HG02610 (cell line): ENCODE results near the gene TOB1.
"Not testable (repeated sequence)": the region's sequence is repeated elsewhere in the genome, so short reads cannot be mapped to it uniquely, and the experiment has no call there.

Experiments
- ATAC-seq: cut with Tn5 transposase; IDR thresholded peaks from one replicate; pipeline ENCODE4 v1.9.1; 2021; ENCODE audit warnings: mild to moderate bottlenecking, moderate library complexity; ENCODE audit not compliant: unreplicated experiment

TOB1 gene

GRCh38 chr17:50898369-50899004 lies 32.3 kb upstream of the TOB1 start:
- ATAC-seq = no peak

- not testable (repeated sequence) for ATAC-seq
Observed at GRCh38 chr17:50894513-50894912, 28.4 kb upstream of the TOB1 start.

- no peak for ATAC-seq
Observed at GRCh38 chr17:50893183-50893993, 27.2 kb upstream of the TOB1 start.

GRCh38 chr17:50892101-50892776 lies 26.1 kb upstream of the TOB1 start:
- no peak for ATAC-seq

- no peak for ATAC-seq
Observed at GRCh38 chr17:50891577-50891989, 25.4 kb upstream of the TOB1 start.

- no peak for ATAC-seq
Observed at GRCh38 chr17:50890675-50891516, 24.7 kb upstream of the TOB1 start.

- no peak for ATAC-seq
Observed at GRCh38 chr17:50889528-50890118, 23.5 kb upstream of the TOB1 start.

GRCh38 chr17:50887705-50888245 lies 21.6 kb upstream of the TOB1 start:
- ATAC-seq = no peak

- no peak for ATAC-seq
Observed at GRCh38 chr17:50884439-50885311, 18.5 kb upstream of the TOB1 start.

GRCh38 chr17:50883850-50884438 lies 17.8 kb upstream of the TOB1 start:
- no peak for ATAC-seq

GRCh38 chr17:50882851-50883250 lies 16.7 kb upstream of the TOB1 start:
- no peak for ATAC-seq

- no peak for ATAC-seq
Observed at GRCh38 chr17:50881182-50881581, 15.0 kb upstream of the TOB1 start.

- no peak for ATAC-seq
Observed at GRCh38 chr17:50879086-50879485, 12.9 kb upstream of the TOB1 start.

- ATAC-seq = no peak
Observed at GRCh38 chr17:50877838-50878237, 11.7 kb upstream of the TOB1 start.

GRCh38 chr17:50877042-50877441 lies 10.9 kb upstream of the TOB1 start:
- not testable (repeated sequence) for ATAC-seq

- no peak for ATAC-seq
Observed at GRCh38 chr17:50875074-50875473, 8.9 kb upstream of the TOB1 start.

- no peak for ATAC-seq
Observed at GRCh38 chr17:50872710-50873424, 6.7 kb upstream of the TOB1 start.

- no peak for ATAC-seq
Observed at GRCh38 chr17:50871898-50872297, 5.7 kb upstream of the TOB1 start.
